OCI-LY1 (cell line): ENCODE measurements around the gene RAB34.

ENCODE experiments used
- H2AFZ ChIP-seq: fragments of 200-600 bp; sonication (generic), shearing (Covaris generic); 2 replicates; pipeline ENCODE4 v1.6.0; 2014; ENCODE audit warnings: antibody characterized with exemption, mild to moderate bottlenecking, low read length
- H3F3A ChIP-seq: fragments of 200-600 bp; sonication (generic), shearing (Covaris generic); 2 replicates; pipeline ENCODE4 v1.6.0; 2014; ENCODE audit warnings: mild to moderate bottlenecking, antibody characterized with exemption, low read length, moderate library complexity; ENCODE audit not compliant: insufficient read depth
- H3K27ac ChIP-seq: fragments of 200-600 bp; sonication (generic); 2 replicates; pipeline ENCODE4 v1.5.1; 2014; ENCODE audit warnings: low read length, mixed run types, mild to moderate bottlenecking, low read depth; ENCODE audit not compliant: poor library complexity, severe bottlenecking
- H3K27me3 ChIP-seq: fragments of 200-600 bp; sonication (generic); 2 replicates; pipeline ENCODE4 v1.6.0; 2014; ENCODE audit warnings: antibody characterized with exemption, mild to moderate bottlenecking, low read length, moderate library complexity; ENCODE audit not compliant: insufficient read depth
- H3K36me3 ChIP-seq: fragments of 200-600 bp; sonication (generic); 2 replicates; pipeline ENCODE4 v1.6.1; 2014; ENCODE audit warnings: mild to moderate bottlenecking, antibody characterized with exemption, low read length, moderate library complexity, mixed read lengths; ENCODE audit not compliant: insufficient read depth
- H3K4me1 ChIP-seq: fragments of 200-600 bp; sonication (generic); 2 replicates; pipeline ENCODE4 v1.5.1; 2014; ENCODE audit warnings: mild to moderate bottlenecking, low read length, moderate library complexity; ENCODE audit not compliant: insufficient read depth, severe bottlenecking
- H3K4me2 ChIP-seq: fragments of 200-600 bp; sonication (generic), shearing (Covaris generic); 2 replicates; pipeline ENCODE4 v1.6.1; 2014; ENCODE audit warnings: low read length
- H3K4me3 ChIP-seq: fragments of 200-600 bp; sonication (generic); 2 replicates; pipeline ENCODE4 v1.5.1; 2014; ENCODE audit warnings: low read length, low read depth, mild to moderate bottlenecking, mixed read lengths; ENCODE audit not compliant: poor library complexity, severe bottlenecking
- H3K79me2 ChIP-seq: fragments of 200-600 bp; shearing (Covaris generic); 2 replicates; pipeline ENCODE4 v1.6.1; 2016; ENCODE audit warnings: mixed run types, low read length, mixed read lengths; ENCODE audit not compliant: insufficient read depth
- H3K9ac ChIP-seq: fragments of 200-600 bp; sonication (generic), shearing (Covaris generic); 2 replicates; pipeline ENCODE4 v1.6.1; 2014; ENCODE audit warnings: mild to moderate bottlenecking, low read length, mixed read lengths
- H3K9me2 ChIP-seq: fragments of 200-600 bp; sonication (generic), shearing (Covaris generic); 2 replicates; pipeline ENCODE4 v1.6.1; 2014; ENCODE audit warnings: low read depth, mild to moderate bottlenecking, low read length, mixed read lengths
- H3K9me3 ChIP-seq: fragments of 200-600 bp; shearing (Covaris generic); 2 replicates; pipeline ENCODE4 v1.6.1; 2014; ENCODE audit warnings: low read length, mixed read lengths
- H4K20me1 ChIP-seq: fragments of 200-600 bp; sonication (generic), shearing (Covaris generic); 2 replicates; pipeline ENCODE4 v1.6.0; 2016; ENCODE audit warnings: mild to moderate bottlenecking, low read length; ENCODE audit not compliant: insufficient read depth
- CTCF ChIP-seq: fragments of 200-600 bp; sonication (generic), shearing (Covaris generic); IDR thresholded peaks from 2 replicates; pipeline ENCODE4 v1.5.1; 2017; ENCODE audit warnings: mild to moderate bottlenecking, antibody characterized with exemption, low read length, moderate library complexity, mixed read lengths
- EZH2 ChIP-seq: fragments of 200-600 bp; sonication (generic), shearing (Covaris generic); IDR thresholded peaks from 2 replicates; pipeline ENCODE4 v1.8.0; 2017; ENCODE audit warnings: borderline replicate concordance, mixed run types, mild to moderate bottlenecking, antibody characterized with exemption, low read length, moderate library complexity, mixed read lengths

RAB34 gene

GRCh38 chr17:28689011-28689410 lies 28.7 kb downstream of the RAB34 start:
- peaks cover 90% of the 10 kb centered on the region for H3K36me3 ChIP-seq
- no peak overlapping the region for H3K4me3 ChIP-seq
- no peaks in the 10 kb centered on the region for H3K9me3 ChIP-seq
- H2AFZ ChIP-seq: no peak overlapping the region
- no peaks in the 10 kb centered on the region for H3K9me2 ChIP-seq
- no peaks in the 10 kb centered on the region for H3K79me2 ChIP-seq
- H3K27me3 ChIP-seq: no peaks in the 10 kb centered on the region
- no peak overlapping the region for H3K9ac ChIP-seq
- no peaks in the 10 kb centered on the region for H4K20me1 ChIP-seq
- TF ChIP-seq EZH2: no peak
- H3F3A ChIP-seq: no peaks in the 10 kb centered on the region
- no peak overlapping the region for H3K4me2 ChIP-seq
- H3K4me1 ChIP-seq: no peaks in the 10 kb centered on the region
- no peak overlapping the region for H3K27ac ChIP-seq

GRCh38 chr17:28688481-28688880 lies 29.2 kb downstream of the RAB34 start:
- no peaks in the 10 kb centered on the region for H3K9me2 ChIP-seq
- peaks cover 87% of the 10 kb centered on the region for H3K36me3 ChIP-seq
- H3K4me3 ChIP-seq: no peak overlapping the region
- H3K9ac ChIP-seq: no peak overlapping the region
- H3K27me3 ChIP-seq: no peaks in the 10 kb centered on the region
- H3K27ac ChIP-seq: no peak overlapping the region
- TF ChIP-seq EZH2: no peak
- no peak for TF ChIP-seq CTCF
- H3K4me1 ChIP-seq: no peaks in the 10 kb centered on the region
- no peaks in the 10 kb centered on the region for H3K79me2 ChIP-seq
- no peak overlapping the region for H3K4me2 ChIP-seq
- H3K9me3 ChIP-seq: no peaks in the 10 kb centered on the region
- no peaks in the 10 kb centered on the region for H4K20me1 ChIP-seq
- H2AFZ ChIP-seq: no peak overlapping the region
- no peaks in the 10 kb centered on the region for H3F3A ChIP-seq

GRCh38 chr17:28686296-28686695 lies 31.4 kb downstream of the RAB34 start:
- no peaks in the 10 kb centered on the region for H3K4me1 ChIP-seq
- no peak overlapping the region for H3K9ac ChIP-seq
- no peaks in the 10 kb centered on the region for H3K79me2 ChIP-seq
- H4K20me1 ChIP-seq: no peaks in the 10 kb centered on the region
- no peak overlapping the region for H3K4me2 ChIP-seq
- no peaks in the 10 kb centered on the region for H3K9me3 ChIP-seq
- H3K36me3 ChIP-seq: peaks cover 96% of the 10 kb centered on the region
- no peak overlapping the region for H3K4me3 ChIP-seq
- H2AFZ ChIP-seq: no peak overlapping the region
- no peaks in the 10 kb centered on the region for H3K27me3 ChIP-seq
- TF ChIP-seq CTCF (no peak), EZH2 (no peak)
- H3F3A ChIP-seq: no peaks in the 10 kb centered on the region
- no peaks in the 10 kb centered on the region for H3K9me2 ChIP-seq
- no peak overlapping the region for H3K27ac ChIP-seq

- Histone ChIP-seq H3K9ac (no peak overlapping the region), H3K27ac (no peak overlapping the region), H3K4me2 (no peak overlapping the region), H3K4me1 (no peaks in the 10 kb centered on the region), H3K9me3 (no peaks in the 10 kb centered on the region), H3K79me2 (no peaks in the 10 kb centered on the region), H3K36me3 (peaks cover 96% of the 10 kb centered on the region), H3K27me3 (no peaks in the 10 kb centered on the region), H3K4me3 (no peak overlapping the region), H3K9me2 (no peaks in the 10 kb centered on the region), H2AFZ (no peak overlapping the region), H3F3A (no peaks in the 10 kb centered on the region), H4K20me1 (no peaks in the 10 kb centered on the region)
- TF ChIP-seq EZH2 (no peak), CTCF (no peak)
These were observed 32.3 kb downstream of the RAB34 start for GRCh38 chr17:28685366-28685765.
